Prostate gland (tissue), 2 donors: Measurements from ENCODE around the gene GOLGA5. TPM values are rescaled to one million over a fixed set of nuclear protein-coding genes. Genes with fewer than 3 reads are reported as not detected.

ENCODE experiments used
- DNase-seq: peaks from one replicate; pipeline ENCODE4 v3.0.0-alpha.2; 2019; ENCODE audit warnings: low spot score
- H3K27ac ChIP-seq, 2 donors: fragments of 200-600 bp; sonication (generic); 2 replicates each; pipeline ENCODE4 v1.5.1; 2017 to 2019
- H3K27me3 ChIP-seq: fragments of 200-600 bp; sonication (generic); replicated peaks from 2 replicates; pipeline ENCODE4 v1.5.1; 2019; ENCODE audit not compliant: insufficient read depth
- H3K36me3 ChIP-seq, 2 donors: fragments of 200-600 bp; sonication (generic); 1 replicate in 1 of 2; 2 replicates in 1 of 2; pipeline versions ENCODE4 v1.5.1 to v1.8.1; 2017 to 2019
- H3K4me1 ChIP-seq: fragments of 200-600 bp; sonication (generic); replicated peaks from 2 replicates; pipeline ENCODE4 v1.5.1; 2019
- H3K4me3 ChIP-seq, 2 donors: fragments of 200-600 bp; sonication (generic); 2 replicates each; pipeline ENCODE4 v1.5.1; 2017 to 2019
- H3K9me3 ChIP-seq: fragments of 200-600 bp; sonication (generic); 2 replicates; pipeline ENCODE4 v1.5.1; 2017
- CTCF ChIP-seq, 4 experiments: fragments of 200-600 bp in 2 of 4; fragments of 450-650 bp in 2 of 4; sonication (generic) in 2 of 4; IDR thresholded peaks; 1 replicate in 3 of 4; 2 replicates in 1 of 4; pipeline ENCODE4 v1.5.1; 2016 to 2019; ENCODE audit warnings: antibody characterized with exemption in 4 of 4, mild to moderate bottlenecking in 2 of 4, moderate library complexity in 2 of 4
- POLR2A ChIP-seq: fragments of 450-650 bp; IDR thresholded peaks from one replicate; pipeline ENCODE4 v1.6.1; 2016; ENCODE audit warnings: antibody characterized with exemption, mild to moderate bottlenecking
- POLR2AphosphoS5 ChIP-seq: sonication (generic); formaldehyde crosslinking; IDR thresholded peaks from one replicate; pipeline ENCODE4 v1.6.1; 2017; ENCODE audit warnings: antibody characterized with exemption
- WGBS: methylation state at CpG from one replicate; pipeline ENCODE4 v1.1.5; 2018; 5-methylcytosine and 5-hydroxymethylcytosine counted together
- intact Hi-C: fragments of 100-400 bp; cut with DNase I; formaldehyde crosslinking; loops from one replicate; pipeline ENCODE4 v1.14.2; 2022
- total RNA-seq, 2 donors: library from RNA; depleted of rRNA; stranded (reverse); fragments of >200 nt; gene quantifications; one replicate each; pipeline ENCODE4 v1.1.0, GENCODE V29; 2016

Gene GOLGA5
- total RNA-seq, 2 donors from 2014 or later = 63.5 to 69.5 TPM

- intact Hi-C loops = no loop called here
- 74% methylated on average over 14 of the region's 14 CpGs for WGBS
- Histone ChIP-seq H3K27ac (no peak overlapping the region), H3K9me3 (no peaks in the 10 kb centered on the region), H3K4me3 (no peak overlapping the region), H3K36me3 (no peaks in the 10 kb centered on the region), H3K27me3 (no peaks in the 10 kb centered on the region), H3K4me1 (no peaks in the 10 kb centered on the region)
- no peak for DNase-seq
- TF ChIP-seq CTCF (IDR thresholded peaks at IDR 0.05) (no peak), POLR2AphosphoS5 (no peak), POLR2A (no peak)
Measured at GRCh38 chr14:92866901-92867865, 73.1 kb downstream of the GOLGA5 start.

DNA sequence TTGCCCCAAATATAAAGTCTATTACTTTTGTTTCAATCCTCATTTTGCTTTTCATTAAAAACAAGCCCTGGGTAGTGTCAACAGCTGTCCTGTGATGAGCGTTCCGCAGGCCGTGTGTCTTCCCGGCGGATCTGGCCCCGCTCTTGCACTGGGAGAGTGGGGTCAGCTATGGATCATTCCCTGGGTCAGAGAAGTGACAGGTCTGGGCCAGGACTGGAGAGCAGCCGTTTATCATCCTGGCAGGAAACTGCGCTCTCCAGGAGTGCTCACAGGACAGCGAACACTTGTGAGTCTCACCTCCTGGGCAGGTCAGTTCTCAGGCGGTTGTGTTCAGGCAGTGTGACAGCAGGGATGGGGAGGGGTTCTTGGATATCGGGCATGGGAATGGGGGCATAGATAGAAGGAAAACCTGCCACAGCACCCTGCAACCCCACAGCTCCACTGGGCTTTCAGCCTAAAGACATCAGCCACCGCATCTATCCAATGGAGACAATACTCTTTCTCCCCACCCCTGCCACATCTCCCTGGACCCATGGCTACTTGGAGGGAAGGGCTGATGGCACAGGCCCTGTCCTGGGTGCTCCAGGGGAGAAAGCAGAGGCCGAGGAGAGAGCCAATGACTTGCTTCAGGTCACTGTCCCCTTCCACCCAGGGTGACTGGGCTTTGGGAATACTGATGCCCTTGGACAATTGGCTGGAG lies 81.0 kb downstream of the GOLGA5 start:
- Histone ChIP-seq H3K36me3 (no peaks in the 10 kb centered on the region), H3K9me3 (no peaks in the 10 kb centered on the region), H3K27ac (no peak overlapping the region), H3K4me3 (no peak overlapping the region), H3K4me1 (no peaks in the 10 kb centered on the region), H3K27me3 (no peaks in the 10 kb centered on the region)
- 52% methylated on average over 13 of the region's 13 CpGs for WGBS
- DNase-seq = no peak
- TF ChIP-seq POLR2A = no peak
- no peak for TF ChIP-seq POLR2AphosphoS5
- no peak for TF ChIP-seq CTCF (IDR thresholded peaks at IDR 0.05)
- intact Hi-C loops = no loop called here

DNA sequence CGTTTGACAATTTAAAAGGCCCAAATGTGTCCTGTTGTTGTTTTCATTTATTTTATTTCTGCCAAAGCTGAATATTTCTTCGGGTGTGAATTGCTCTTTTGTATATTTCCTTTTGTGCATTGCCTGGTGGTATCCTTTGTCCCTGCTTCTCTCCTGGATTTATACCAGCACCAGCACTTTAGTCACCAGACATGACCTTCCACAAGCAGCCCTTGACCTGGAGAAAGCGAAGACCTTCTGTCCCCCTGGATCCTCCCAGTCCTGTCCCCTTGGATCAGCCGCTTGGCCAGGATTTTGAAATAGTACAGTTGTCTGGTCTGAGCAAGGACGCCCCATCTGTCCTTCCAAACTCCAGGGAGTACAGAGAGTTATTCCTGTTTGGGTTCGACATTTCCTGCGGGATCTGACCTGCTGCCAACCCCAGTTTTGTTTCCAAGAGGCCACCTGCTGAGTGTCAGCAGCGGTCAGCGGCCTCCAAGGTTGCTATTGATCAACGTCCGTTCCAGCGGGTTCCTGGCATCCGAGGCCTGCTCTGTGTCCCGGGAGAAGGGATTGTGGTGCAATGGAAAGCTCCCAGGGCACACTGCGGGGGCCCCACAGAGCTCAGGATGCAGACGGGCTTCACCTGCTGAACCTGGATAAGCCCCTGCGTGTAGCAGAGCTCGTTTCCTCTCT lies 83.8 kb downstream of the GOLGA5 start:
- 33% methylated on average over 18 of the region's 18 CpGs for WGBS
- no peak overlapping the region for H3K27ac ChIP-seq
- H3K4me1 ChIP-seq = no peaks in the 10 kb centered on the region
- intact Hi-C loops = no loop called here
- TF ChIP-seq POLR2AphosphoS5 = no peak
- no peak for TF ChIP-seq CTCF (IDR thresholded peaks at IDR 0.05)
- no peak for TF ChIP-seq POLR2A
- no peaks in the 10 kb centered on the region for H3K27me3 ChIP-seq
- H3K36me3 ChIP-seq = no peaks in the 10 kb centered on the region
- no peaks in the 10 kb centered on the region for H3K9me3 ChIP-seq
- H3K4me3 ChIP-seq = no peak overlapping the region
- DNase-seq = no peak

DNA sequence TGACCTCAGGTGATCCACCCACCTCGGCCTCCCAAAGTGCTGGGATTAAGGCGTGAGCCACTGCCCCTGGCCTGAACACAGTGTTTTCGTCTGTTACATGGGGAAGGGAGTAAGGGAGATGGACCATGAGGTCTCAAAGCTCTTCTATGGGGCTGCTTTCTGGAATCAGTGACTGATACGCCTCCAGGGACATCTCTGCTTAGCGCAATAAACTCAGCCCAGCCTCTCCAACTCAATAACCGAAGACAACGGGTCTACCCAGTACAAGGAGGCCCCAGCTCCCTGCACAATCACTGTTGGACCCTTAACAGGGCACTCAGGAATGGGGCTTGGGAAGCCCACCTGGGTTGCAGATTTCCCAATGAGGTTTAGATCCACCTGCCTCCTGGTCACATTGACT lies 86.2 kb downstream of the GOLGA5 start:
- WGBS = 71% methylated on average over 7 of the region's 7 CpGs
- TF ChIP-seq POLR2A (no peak), POLR2AphosphoS5 (no peak), CTCF (IDR thresholded peaks at IDR 0.05) (no peak)
- no peaks in the 10 kb centered on the region for H3K4me1 ChIP-seq
- H3K4me3 ChIP-seq = no peak overlapping the region
- no peaks in the 10 kb centered on the region for H3K27me3 ChIP-seq
- DNase-seq = no peak
- H3K27ac ChIP-seq = no peak overlapping the region
- intact Hi-C loops = no loop called here
- no peaks in the 10 kb centered on the region for H3K9me3 ChIP-seq
- no peaks in the 10 kb centered on the region for H3K36me3 ChIP-seq
